WERI-Rb-1 (cell line): Measurements from ENCODE around the gene CTXND1.

Experiments used
- DNase-seq: peaks from one replicate; pipeline ENCODE4 v3.0.0-alpha.2; 2020
- H3K27ac ChIP-seq: fragments of 250-450 bp; sonication (Bioruptor Pico); 2 replicates; pipeline ENCODE4 v1.5.1; 2020; ENCODE audit warnings: mild to moderate bottlenecking, moderate library complexity
- H3K27me3 ChIP-seq: fragments of 250-450 bp; sonication (Bioruptor Pico); 2 replicates; pipeline ENCODE4 v1.5.1; 2021; ENCODE audit warnings: mild to moderate bottlenecking, low read depth, moderate library complexity; ENCODE audit not compliant: insufficient read depth, severe bottlenecking
- H3K36me3 ChIP-seq: fragments of 250-450 bp; sonication (Bioruptor Pico); 2 replicates; pipeline ENCODE4 v1.5.1; 2020; ENCODE audit warnings: mild to moderate bottlenecking, moderate library complexity
- H3K4me3 ChIP-seq: 2 replicates; pipeline ENCODE4 v1.5.1; 2011; ENCODE audit warnings: low read depth, mild to moderate bottlenecking, control low read depth, low read length
- H3K9me3 ChIP-seq: fragments of 250-450 bp; sonication (Bioruptor Pico); 2 replicates; pipeline ENCODE4 v1.5.1; 2021; ENCODE audit warnings: mild to moderate bottlenecking, moderate library complexity; ENCODE audit not compliant: severe bottlenecking
- CTCF ChIP-seq: IDR thresholded peaks from 2 replicates; pipeline ENCODE4 v1.5.1; 2011; ENCODE audit warnings: low read depth, mild to moderate bottlenecking, control low read depth, inconsistent platforms, low read length

CTXND1 gene

GRCh38 chr15:80251428-80252120 is 439 bp downstream of the CTXND1 start:
- Histone ChIP-seq H3K9me3 (peaks cover 3% of the 10 kb centered on the region), H3K36me3 (no peaks in the 10 kb centered on the region), H3K27ac (no peak overlapping the region), H3K4me3 (peak overlapping the region; percentile 25), H3K27me3 (peaks cover 45% of the 10 kb centered on the region)
- DNase-seq: no peak
- TF ChIP-seq CTCF: no peak

GRCh38 chr15:80250614-80251427 is 1.2 kb downstream of the CTXND1 start:
- Histone ChIP-seq H3K36me3 (no peaks in the 10 kb centered on the region), H3K27ac (no peak overlapping the region), H3K27me3 (peaks cover 40% of the 10 kb centered on the region), H3K9me3 (no peaks in the 10 kb centered on the region), H3K4me3 (no peak overlapping the region)
- DNase-seq: no peak
- no peak for TF ChIP-seq CTCF

- no peak overlapping the region for H3K27ac ChIP-seq
- H3K36me3 ChIP-seq: no peaks in the 10 kb centered on the region
- H3K27me3 ChIP-seq: peaks cover 38% of the 10 kb centered on the region
- no peak for DNase-seq
- no peaks in the 10 kb centered on the region for H3K9me3 ChIP-seq
- no peak for TF ChIP-seq CTCF
- no peak overlapping the region for H3K4me3 ChIP-seq
These were observed 2.0 kb downstream of the CTXND1 start for GRCh38 chr15:80249973-80250372.

GRCh38 chr15:80247320-80247719 is 4.7 kb downstream of the CTXND1 start:
- H3K36me3 ChIP-seq: no peaks in the 10 kb centered on the region
- no peak for DNase-seq
- H3K27me3 ChIP-seq: peaks cover 23% of the 10 kb centered on the region
- no peaks in the 10 kb centered on the region for H3K9me3 ChIP-seq
- TF ChIP-seq CTCF: no peak
- no peak overlapping the region for H3K4me3 ChIP-seq
- H3K27ac ChIP-seq: no peak overlapping the region

- Histone ChIP-seq H3K27ac (no peak overlapping the region), H3K27me3 (peaks cover 19% of the 10 kb centered on the region), H3K4me3 (no peak overlapping the region), H3K36me3 (no peaks in the 10 kb centered on the region), H3K9me3 (no peaks in the 10 kb centered on the region)
- DNase-seq: no peak
- TF ChIP-seq CTCF: no peak
These were observed 5.6 kb downstream of the CTXND1 start for GRCh38 chr15:80246425-80246894.
